Dedifferentiated amniotic fluid mesenchymal stem cell (primary cell): ENCODE results near the gene EPHA10.
"Not testable (repeated sequence)": the region's sequence is repeated elsewhere in the genome, so short reads cannot be mapped to it uniquely, and the experiment has no call there.

ENCODE experiments used
- DNase-seq: peaks from one replicate; pipeline ENCODE4 v3.0.0-alpha.2; 2016; ENCODE audit errors: extremely low spot score

Gene EPHA10

GRCh38 chr1:37771440-37771839 is 6.5 kb upstream of the EPHA10 start:
- DNase-seq, result not testable (repeated sequence)

DNA sequence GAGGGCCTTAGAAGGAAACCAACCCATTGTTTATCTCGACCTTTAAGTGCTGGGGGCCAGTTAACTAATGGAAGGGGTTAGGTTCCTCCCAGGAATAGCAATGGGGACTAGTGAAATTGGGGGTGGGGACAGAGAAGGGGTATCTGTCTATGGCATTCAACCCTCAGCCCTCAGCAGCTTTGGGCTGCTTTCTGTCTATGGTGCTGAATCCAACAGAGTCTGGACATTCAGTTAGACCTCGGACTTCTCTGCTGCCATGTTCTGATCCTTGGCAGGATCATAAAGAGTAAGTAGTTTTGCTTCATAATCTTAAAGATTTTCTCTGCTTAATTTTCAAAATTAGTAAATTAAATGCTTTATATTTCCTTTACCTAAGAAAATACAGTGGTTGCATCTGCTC is 2.6 kb upstream of the EPHA10 start:
- DNase-seq, result no peak

DNA sequence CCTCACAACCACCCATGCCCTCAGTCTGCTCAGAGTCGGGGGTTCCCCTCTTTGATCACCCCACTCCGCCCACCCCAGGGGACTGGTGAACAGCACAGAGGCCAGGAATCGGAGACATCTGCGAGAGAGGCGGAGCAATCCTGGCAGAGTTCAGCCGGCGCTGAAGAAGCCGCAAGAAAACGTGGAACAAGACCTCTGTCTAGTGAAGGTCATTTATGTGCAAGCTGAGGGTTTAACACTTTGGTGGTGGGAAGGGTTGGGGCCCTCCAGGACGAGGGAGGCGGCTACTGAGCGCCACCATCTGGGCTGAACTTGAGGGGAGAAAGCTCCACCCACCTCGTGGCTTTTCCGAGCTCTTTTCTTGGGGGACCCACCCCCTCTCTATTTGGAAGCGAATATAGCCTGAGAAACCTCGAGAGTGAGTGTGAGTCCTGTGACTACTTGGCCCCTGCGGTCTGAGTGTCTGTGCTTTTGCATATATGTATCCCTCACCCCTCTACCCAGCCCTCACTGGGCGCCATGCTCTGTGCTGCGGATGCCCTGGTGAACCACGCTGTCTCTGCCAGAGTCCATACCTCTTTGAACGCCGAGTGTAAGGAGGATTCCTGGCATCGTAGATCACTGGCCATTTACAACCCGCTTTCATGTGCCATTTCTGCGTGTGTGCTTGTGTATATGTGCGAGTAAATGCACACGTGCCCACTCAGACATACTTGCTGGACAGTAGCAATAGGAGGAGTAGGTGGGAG is 1.2 kb upstream of the EPHA10 start:
- no peak for DNase-seq

DNA sequence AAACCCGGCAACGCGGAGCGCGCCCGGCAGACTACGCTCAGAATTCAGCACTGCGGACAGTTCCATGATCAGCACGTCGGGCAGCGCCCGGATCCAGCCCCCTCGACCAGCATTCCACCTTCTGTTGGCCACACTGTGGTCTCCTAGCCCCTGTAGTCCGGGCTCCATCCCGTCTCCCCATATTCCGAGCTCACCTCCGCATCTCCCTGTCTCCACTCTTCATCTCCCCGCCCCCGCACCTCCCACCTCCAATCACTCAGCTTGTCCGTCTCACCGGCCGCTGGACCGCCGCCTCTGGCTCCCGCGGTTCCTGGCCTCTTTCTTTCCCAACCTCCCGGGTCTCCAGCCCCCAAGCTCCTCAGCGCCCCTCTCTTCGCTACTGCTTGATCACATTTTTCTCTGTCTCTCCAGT is 500 bp downstream of the EPHA10 start:
- no peak for DNase-seq

DNA sequence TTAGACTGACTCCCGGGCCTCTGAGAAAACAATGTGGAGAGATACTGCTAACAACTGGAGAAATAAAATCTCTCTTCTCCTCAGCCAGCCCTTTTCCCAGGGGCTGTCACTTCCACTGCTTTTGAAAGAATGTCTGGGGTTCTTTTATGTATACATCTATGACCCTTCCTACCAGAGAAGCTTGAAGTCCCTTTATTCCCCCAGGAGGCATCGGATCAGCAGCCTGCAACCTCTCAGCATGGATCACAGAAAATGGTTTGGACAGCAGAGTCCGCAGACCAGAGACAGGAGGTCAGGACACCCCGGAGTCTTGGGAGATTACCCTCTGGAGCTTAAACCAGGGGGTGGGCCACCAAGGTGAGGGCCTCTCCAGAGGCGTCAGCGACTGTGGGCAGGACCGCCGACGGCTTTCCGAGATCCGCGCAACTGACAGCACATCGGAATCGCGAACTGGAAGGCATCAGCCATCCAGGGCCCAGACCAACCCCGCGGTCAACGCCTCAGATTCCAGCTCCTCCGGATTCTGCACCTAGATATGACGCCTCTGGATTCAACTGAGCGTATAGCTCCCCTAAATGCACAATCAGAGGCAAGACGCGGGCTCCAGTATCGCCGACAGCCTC is 1.0 kb downstream of the EPHA10 start:
- DNase-seq, result no peak

DNA sequence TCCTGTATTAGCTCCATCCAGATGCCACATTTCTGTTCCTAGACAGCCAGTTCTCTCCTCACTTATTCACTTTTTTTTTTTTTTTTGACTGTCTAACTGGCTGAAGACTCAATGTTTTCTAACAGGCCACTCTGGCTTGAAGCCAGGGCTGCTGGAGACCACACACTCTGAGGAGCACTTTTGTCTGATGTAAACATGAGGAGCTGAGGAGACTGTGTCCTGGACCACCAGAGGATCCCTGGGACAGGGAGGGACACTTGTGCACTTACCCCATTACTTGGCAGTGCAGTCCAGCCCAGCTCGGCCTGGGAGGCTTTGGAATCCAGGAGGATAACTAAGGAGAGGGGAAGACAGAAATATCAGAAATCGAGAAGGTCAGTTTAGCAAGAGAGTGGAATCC is 2.4 kb downstream of the EPHA10 start:
- DNase-seq, result no peak

DNA sequence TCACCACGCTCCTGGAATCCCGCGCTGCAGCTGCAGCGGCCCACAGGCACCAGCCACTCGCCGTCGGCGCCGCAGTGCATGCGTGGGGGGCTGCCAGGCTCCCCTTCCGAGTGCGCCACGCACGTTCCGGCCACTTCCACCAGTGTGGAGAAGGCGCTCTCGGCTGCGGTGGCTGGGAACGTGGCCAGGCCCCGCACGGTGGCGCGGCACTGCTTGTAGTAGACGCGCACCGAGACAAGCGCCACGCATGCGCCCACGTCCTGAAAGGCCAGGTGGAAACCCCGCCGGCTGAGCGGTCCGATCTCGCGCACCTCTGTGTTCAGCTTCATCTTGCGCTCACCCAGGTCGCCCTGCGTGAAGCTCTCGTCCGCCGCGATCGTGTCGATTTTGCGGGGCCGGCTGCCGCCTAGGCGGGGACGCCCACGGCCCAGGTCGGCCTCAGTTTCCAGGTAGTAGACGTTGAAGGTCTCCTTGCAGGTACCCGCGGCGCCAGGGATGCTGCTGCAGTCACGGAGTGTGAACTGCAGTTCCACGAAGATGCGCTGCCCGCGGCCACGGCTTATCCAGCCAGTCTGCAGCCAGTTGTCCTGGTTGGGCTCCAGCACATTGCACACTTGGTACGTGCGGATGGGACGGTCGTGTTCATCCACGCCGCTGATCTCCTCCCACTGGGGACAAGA is 3.4 kb downstream of the EPHA10 start:
- no peak for DNase-seq

DNA sequence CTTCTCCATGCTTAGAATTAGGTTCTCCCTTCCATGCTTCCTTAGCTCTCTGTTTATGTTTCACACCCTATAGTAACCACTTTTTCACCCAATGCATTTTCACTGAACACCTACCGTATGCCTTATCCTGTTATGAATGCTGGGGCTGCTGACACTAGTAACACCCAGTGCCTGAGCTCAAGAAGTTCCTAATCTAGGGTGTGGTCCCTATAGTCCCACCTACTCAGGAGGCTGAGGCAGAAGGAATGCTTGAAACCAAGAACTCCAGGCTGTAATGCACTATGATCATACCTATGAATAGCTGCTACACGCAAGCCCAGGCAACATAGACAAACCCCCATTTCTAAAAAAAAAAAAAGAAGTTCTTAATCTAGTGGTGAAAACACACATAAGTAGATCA is 5.5 kb downstream of the EPHA10 start:
- no peak for DNase-seq

DNA sequence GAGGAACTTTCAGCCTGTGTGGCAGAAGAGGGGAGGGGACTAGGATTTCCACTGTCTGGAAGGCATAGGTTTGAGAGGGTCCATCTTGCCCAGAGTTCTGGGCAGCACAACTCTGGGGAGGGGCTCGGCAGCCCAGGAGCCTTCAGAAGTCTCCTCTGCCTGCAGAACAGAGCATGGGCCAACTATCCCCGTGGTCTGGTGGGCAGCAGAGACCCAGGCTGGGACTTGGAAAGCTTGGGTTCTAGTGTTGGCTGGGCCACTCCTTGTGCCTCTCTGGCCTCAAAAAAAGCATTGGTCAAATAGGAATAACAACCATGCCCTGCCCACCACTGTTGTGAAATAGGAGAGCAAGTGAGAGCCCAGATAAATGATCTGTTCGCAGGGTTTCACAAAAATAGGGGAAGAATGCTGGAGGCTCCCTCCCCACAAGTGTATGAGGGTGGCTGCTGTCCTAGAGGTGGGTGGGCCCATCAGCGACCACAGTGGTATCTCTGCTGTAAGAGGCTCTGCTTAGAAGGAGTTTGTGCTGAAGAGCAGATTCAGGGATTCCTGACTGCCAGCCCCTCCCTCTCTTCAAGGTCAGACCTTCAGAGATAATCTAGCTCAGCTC is 8.9 kb downstream of the EPHA10 start:
- DNase-seq, result no peak

- no peak for DNase-seq
These were observed 9.6 kb downstream of the EPHA10 start for GRCh38 chr1:37755290-37755689.

GRCh38 chr1:37753473-37754321 is 11.2 kb downstream of the EPHA10 start:
- DNase-seq, result no peak

GRCh38 chr1:37752583-37753471 is 12.1 kb downstream of the EPHA10 start:
- DNase-seq, result no peak

DNA sequence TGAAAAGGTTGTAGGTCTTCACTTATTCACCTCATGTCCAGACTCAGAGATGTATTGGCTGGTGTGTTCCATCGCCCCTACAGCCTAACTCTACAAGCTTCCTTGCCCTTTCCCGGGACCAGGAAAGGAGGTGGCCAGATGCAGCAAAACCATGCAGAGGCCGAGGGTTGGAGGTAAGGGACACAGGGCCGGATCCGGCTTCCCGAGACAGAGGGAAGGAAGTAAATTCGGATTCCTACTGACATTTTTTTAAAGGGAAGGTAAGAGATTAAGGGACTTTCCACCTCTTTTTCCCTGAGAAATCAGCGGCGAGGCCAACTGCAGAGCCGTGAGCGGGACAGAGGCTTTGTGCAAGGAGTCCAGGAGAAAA is 12.7 kb downstream of the EPHA10 start:
- no peak for DNase-seq

DNA sequence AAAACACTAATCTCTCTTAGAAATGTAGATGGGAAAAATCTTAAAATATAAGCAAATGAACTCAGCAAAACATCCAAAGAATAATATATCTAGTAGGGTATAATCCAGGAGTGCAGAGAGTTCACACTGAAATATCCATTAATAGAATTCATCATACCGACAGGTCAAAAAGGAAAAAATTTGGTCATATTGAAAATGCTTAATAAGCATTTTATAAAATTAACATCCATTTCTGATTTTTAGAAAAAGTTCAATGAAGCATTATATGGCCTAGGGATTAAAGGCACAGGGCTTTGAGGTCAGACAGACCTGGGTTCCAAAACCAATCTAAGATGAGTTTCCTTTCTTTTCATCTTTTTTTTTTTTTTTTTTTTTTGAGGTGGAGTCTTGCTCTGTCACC is 16.4 kb downstream of the EPHA10 start:
- DNase-seq, result no peak

DNA sequence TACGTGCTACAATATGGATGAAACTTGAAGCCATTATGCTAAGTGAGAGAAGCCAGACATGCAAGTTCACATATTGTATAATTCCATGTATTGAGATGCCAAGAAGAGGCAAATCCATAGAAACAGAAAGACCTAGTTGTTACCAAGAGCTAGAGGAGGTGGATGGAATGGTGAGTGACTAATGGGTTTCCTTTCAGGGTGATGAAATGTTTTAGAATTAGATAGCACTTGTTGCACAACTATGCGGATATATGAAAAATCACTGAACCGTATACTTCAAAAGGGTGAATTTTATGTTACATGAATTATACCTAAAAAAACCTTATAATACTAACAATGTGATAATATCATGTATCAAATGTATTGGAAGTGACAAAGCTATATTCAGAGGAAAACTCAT is 18.1 kb downstream of the EPHA10 start:
- DNase-seq, result no peak

GRCh38 chr1:37741662-37742061 is 23.3 kb downstream of the EPHA10 start:
- no peak for DNase-seq

- DNase-seq, result no peak
These were observed 23.8 kb downstream of the EPHA10 start for GRCh38 chr1:37741130-37741529.

- DNase-seq, result no peak
These were observed 25.7 kb downstream of the EPHA10 start for GRCh38 chr1:37739222-37739621.

- not testable (repeated sequence) for DNase-seq
These were observed 26.3 kb downstream of the EPHA10 start for GRCh38 chr1:37738619-37739018.

DNA sequence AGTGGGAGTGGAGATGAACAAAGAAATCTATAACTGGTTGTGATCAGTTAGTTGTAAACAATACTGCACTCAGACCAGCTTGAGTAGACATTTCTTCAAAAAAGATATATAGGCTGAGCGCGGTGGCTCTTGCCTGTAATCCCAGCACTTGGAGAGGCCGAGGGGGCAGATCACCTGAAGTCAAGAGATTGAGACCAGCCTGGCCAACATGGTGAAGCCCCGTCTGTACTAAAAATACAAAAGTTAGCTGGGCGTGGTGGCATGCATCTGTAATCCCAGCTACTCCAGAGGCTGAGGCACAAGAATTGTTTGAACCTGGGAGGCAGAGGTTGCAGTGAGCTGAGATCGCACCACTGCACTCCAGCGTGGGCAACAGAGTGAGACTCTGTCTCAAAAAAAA is 26.9 kb downstream of the EPHA10 start:
- not testable (repeated sequence) for DNase-seq
